Measurements from ENCODE around the gene CMYA5.

- TF ChIP-seq ZNF274 (IDR thresholded peaks at IDR 0.05; ENCODE audit: low read depth, low read length) = no peak
- TF ChIP-seq SUZ12 (IDR thresholded peaks at IDR 0.05; ENCODE audit: extremely low read depth, insufficient read depth, insufficient read length) = no peak
- no peak for TF ChIP-seq YY1 (IDR thresholded peaks at IDR 0.05; ENCODE audit: insufficient read depth, insufficient read length)
Measured at GRCh38 chr5:79811081-79811480, 121.4 kb downstream of the CMYA5 start.

All from NT2/D1 (cell line).